Kidney (tissue), 14 donors: ENCODE measurements around the gene GFOD2. TPM values are rescaled to one million over a fixed set of nuclear protein-coding genes. Genes with fewer than 3 reads are reported as not detected.

ENCODE experiments used
- DNase-seq, 5 donors: peaks; one replicate each; pipeline ENCODE4 v3.0.0-alpha.2; 2013 to 2020
- FAIRE-seq: peaks from 2 replicates; lab custom pipeline; 2012; peaks lifted over from hg19 to GRCh38; lab: Jason Lieb, UNC
- H3K27ac ChIP-seq, 2 donors: one replicate each; pipeline ENCODE4 v1.7.0; 2013; ENCODE audit warnings: low read depth in 2 of 2, low read length in 2 of 2, inconsistent platforms in 1 of 2
- H3K27me3 ChIP-seq: one replicate; pipeline ENCODE4 v1.7.1; 2013; ENCODE audit warnings: low read length, inconsistent platforms; ENCODE audit not compliant: control insufficient read depth, insufficient read depth
- H3K36me3 ChIP-seq, 3 donors: one replicate each; pipeline versions ENCODE4 v1.7.0 to v1.7.1; 2013; ENCODE audit warnings: low read length in 3 of 3, control low read depth in 1 of 3, inconsistent platforms in 1 of 3; ENCODE audit not compliant: insufficient read depth in 3 of 3, control insufficient read depth in 2 of 3
- H3K4me1 ChIP-seq, 3 donors: one replicate each; pipeline versions ENCODE4 v1.7.0 to v1.7.1; 2013; ENCODE audit warnings: low read length in 3 of 3, inconsistent platforms in 1 of 3, low read depth in 1 of 3; ENCODE audit not compliant: control insufficient read depth in 2 of 3, insufficient read depth in 2 of 3
- H3K4me3 ChIP-seq, 3 donors: one replicate each; pipeline versions ENCODE4 v1.7.0 to v1.8.1; 2013; ENCODE audit warnings: low read length in 3 of 3, control low read depth in 1 of 3, inconsistent platforms in 1 of 3
- H3K9ac ChIP-seq, 3 donors: one replicate each; pipeline versions ENCODE4 v1.7.0 to v1.7.1; 2013; ENCODE audit warnings: low read length in 3 of 3, control low read depth in 1 of 3, inconsistent platforms in 1 of 3
- H3K9me3 ChIP-seq, 3 donors: one replicate each; pipeline versions ENCODE4 v1.7.0 to v1.7.1; 2013; ENCODE audit warnings: low read length in 3 of 3, control low read depth in 1 of 3, inconsistent platforms in 1 of 3; ENCODE audit not compliant: control insufficient read depth in 2 of 3, insufficient read depth in 1 of 3
- intact Hi-C: fragments of 100-400 bp; cut with DNase I; formaldehyde crosslinking; loops from one replicate; pipeline ENCODE4 v1.11.1; 2022
- polyA plus RNA-seq: library from polyadenylated mRNA; stranded (reverse); fragments of 350-450 nt; fragmentation: Illumina TruSeq; extraction: RNeasy Lipid Tissue Mini Kit (QIAGEN cat#74804); gene quantifications from one replicate; pipeline ENCODE4 v1.2.3, GENCODE V29; 2014; ENCODE audit warnings: low read depth, low replicate concordance; ENCODE audit not compliant: insufficient read depth
- total RNA-seq: library from RNA; stranded (reverse); fragmentation: NEBNext Ultra II Directional; extraction: Animal tissue kit (Norgen Biotek cat#: 25700); gene quantifications from one replicate; pipeline ENCODE4 v1.2.1, GENCODE V29; 2021
- TF ChIP-seq, protein P1 (sequence below): IDR thresholded peaks from 3 replicates; pipeline ENCODE4 v1.5.1; 2012; ENCODE audit warnings: mild to moderate bottlenecking, moderate library complexity, borderline replicate concordance; ENCODE audit not compliant: insufficient read depth; ENCODE audit errors: extremely low read depth
- donor health status: control.
- donor health status: control.
- donor health status: control.
- donor health status: control.
- donor health status: control.
- donor health status: DM: yes; HTN: yes; CAD: no.
- donor health status: Normal renal cell carcinoma (clear cell type).

Gene GFOD2
- total and polyA plus RNA-seq, 2 donors from 2014 or later, result 14.5 to 24.5 TPM

DNA sequence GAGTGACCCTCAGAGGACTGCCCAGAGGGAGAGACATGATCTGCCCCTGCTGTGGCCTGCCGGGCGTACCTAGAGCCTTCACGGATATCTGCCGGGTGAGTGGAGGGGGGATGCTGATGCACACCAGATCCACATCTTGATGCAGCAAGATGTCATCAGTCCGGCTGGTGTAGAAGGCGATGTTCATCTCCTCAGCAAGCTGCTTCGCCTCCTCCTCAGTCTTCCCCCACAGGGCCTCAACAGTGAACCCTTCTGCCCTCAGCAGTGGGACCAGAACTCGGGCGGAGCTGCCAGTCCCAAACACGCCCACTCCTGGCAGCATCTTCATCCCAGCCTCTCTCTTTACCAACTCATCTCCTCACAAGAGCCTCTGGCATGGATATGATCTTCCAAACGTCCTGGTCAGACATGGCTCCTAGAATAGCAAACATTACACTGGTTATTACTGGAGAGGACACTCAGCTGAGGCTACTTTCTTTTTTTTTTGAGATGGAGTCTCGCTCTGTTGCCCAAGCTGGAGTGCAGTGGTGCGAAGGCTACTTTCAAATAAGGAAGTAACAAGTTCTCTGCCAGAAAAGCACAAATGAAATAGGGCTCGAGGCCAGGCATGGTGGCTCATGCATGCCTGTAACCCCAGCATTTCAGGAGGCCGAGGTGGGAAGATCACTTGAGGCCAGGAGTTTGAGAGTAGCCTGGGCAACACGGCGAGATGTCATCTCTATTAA is 33.6 kb downstream of the GFOD2 start:
- TF ChIP-seq, protein P1, sequence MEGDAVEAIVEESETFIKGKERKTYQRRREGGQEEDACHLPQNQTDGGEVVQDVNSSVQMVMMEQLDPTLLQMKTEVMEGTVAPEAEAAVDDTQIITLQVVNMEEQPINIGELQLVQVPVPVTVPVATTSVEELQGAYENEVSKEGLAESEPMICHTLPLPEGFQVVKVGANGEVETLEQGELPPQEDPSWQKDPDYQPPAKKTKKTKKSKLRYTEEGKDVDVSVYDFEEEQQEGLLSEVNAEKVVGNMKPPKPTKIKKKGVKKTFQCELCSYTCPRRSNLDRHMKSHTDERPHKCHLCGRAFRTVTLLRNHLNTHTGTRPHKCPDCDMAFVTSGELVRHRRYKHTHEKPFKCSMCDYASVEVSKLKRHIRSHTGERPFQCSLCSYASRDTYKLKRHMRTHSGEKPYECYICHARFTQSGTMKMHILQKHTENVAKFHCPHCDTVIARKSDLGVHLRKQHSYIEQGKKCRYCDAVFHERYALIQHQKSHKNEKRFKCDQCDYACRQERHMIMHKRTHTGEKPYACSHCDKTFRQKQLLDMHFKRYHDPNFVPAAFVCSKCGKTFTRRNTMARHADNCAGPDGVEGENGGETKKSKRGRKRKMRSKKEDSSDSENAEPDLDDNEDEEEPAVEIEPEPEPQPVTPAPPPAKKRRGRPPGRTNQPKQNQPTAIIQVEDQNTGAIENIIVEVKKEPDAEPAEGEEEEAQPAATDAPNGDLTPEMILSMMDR, result no peak
- Histone ChIP-seq H3K27ac (peak overlapping the region; percentile 51 to 52), H3K9me3 (no peaks in the 10 kb centered on the region), H3K4me1 (peaks cover 0 to 4% (median 0%) of the 10 kb centered on the region in 3 donors), H3K9ac (no peak overlapping the region), H3K36me3 (peaks cover 0 to 4% (median 3%) of the 10 kb centered on the region in 3 donors), H3K27me3 (no peaks in the 10 kb centered on the region), H3K4me3 (no peak overlapping the region)
- intact Hi-C loops, result no loop called here
- FAIRE-seq (no peak), DNase-seq (no peak)

DNA sequence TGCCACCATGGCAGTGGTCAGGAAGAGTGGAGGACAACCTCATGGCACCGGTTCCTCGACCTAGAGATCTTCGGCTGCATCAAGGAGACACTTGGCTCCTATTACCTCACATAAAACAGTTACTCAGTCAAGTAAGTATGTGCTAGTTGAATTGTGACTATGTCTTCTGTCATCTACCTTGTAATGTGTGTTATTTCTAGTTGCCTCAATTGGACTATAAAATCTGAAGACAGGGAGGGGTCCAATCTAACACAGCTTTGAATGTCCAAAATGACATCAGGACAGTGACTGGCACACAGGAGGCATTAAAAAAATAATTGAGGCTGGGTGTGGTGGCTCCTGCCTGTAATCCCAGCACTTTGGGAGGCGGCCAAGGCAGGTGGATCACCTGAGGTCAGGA is 35.3 kb downstream of the GFOD2 start:
- intact Hi-C loops, result no loop called here
- no peaks in the 10 kb centered on the region for H3K27me3 ChIP-seq
- H3K27ac ChIP-seq, result no peak overlapping the region
- H3K4me1 ChIP-seq, result peaks cover 0 to 4% (median 0%) of the 10 kb centered on the region in 3 donors
- no peaks in the 10 kb centered on the region for H3K9me3 ChIP-seq
- TF ChIP-seq, protein P1, result no peak
- H3K4me3 ChIP-seq, result no peak overlapping the region
- no peak for FAIRE-seq
- DNase-seq, result no peak
- no peak overlapping the region for H3K9ac ChIP-seq
- H3K36me3 ChIP-seq, result peaks cover 0 to 4% (median 3%) of the 10 kb centered on the region in 3 donors

DNA sequence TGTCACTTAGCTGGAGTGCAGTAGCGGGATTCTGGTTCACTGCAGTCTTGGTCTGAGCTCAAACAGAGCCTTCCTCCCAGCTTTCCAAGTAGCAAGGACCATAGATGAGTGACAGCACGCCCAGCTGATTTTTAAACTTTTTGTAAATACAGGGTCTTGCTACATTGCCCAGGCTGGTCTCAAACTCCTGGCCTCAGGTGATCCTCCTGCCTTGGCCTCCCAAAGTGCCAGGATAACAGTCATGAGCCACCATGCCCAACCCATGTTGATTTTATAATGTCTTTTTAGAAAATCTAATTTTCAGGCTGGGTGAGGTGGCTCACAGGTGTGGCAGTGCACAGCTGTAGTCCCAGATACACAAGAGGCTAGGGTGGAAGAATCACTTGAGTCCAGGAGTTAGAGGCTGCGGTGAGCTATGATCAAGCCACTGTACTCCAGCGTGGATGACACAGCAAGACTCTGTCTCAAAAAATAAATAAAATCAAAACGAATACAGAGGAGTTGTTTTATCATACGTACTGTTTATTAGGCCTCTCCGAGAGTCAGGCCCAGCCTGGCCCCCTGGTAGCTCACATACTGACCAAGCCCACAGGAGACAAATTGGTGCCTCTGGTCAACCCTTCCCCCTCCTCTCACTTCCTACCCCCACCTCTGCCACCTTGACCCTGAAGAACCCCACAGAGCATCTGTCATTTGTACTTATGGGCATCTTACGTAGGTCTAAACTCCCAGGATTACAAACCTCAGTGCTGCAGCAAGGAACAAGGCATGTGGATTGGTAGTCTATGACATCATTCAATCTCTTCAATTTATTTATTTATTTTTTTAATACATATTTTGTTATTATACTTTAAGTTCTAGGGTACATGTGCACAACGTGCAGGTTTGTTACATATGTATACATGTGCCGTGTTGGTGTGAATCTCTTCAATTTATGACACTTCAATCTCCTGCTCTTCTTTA is 38.9 kb downstream of the GFOD2 start:
- TF ChIP-seq, protein P1, result no peak
- Histone ChIP-seq H3K27me3 (no peaks in the 10 kb centered on the region), H3K9ac (no peak overlapping the region), H3K4me3 (no peak overlapping the region), H3K4me1 (peaks cover 0 to 2% (median 0%) of the 10 kb centered on the region in 3 donors), H3K9me3 (no peaks in the 10 kb centered on the region), H3K36me3 (peaks cover 0 to 4% (median 3%) of the 10 kb centered on the region in 3 donors), H3K27ac (no peak overlapping the region)
- DNase-seq, result no peak
- intact Hi-C loops, result loop anchor here (10.0 kb wide), 1 partner anchor 245 kb away; no protein-coding TSS in a partner anchor
- FAIRE-seq, result no peak
